Adrenal gland (tissue), 5 donors: Measurements from ENCODE around the gene AGTPBP1.

Source experiments
- CTCF ChIP-seq, 6 experiments: fragments of 450-650 bp in 4 of 6; fragments of 200-600 bp in 2 of 6; sonication (generic) in 1 of 6; IDR thresholded peaks; 1 replicate in 5 of 6; 2 replicates in 1 of 6; pipeline versions ENCODE4 v1.5.1 to v1.8.0; 2016 to 2021; ENCODE audit warnings: antibody characterized with exemption in 6 of 6, mild to moderate bottlenecking in 2 of 6, moderate library complexity in 1 of 6
- POLR2A ChIP-seq, 2 donors: fragments of 450-650 bp; IDR thresholded peaks; one replicate each; pipeline ENCODE4 v1.6.1; 2017; ENCODE audit warnings: antibody characterized with exemption in 2 of 2, mild to moderate bottlenecking in 2 of 2, moderate library complexity in 1 of 2
- donor health status: DM: no; HTN: no; CAD: no.

GRCh38 chr9:85727500-85727899 lies 14.3 kb downstream of the AGTPBP1 start:
- TF ChIP-seq POLR2A (IDR thresholded peaks at IDR 0.05) (no peak), CTCF (IDR thresholded peaks at IDR 0.05) (no peak)
